Psoas muscle (tissue), 8 donors: ENCODE measurements around the gene HCRTR1. TPM values are rescaled to one million over a fixed set of nuclear protein-coding genes. Genes with fewer than 3 reads are reported as not detected.

Source experiments
- ATAC-seq, 4 donors: fragments of 200-7000 bp; cut with Tn5 transposase; one replicate each; pipeline ENCODE4 v1.9.1; 2020; ENCODE audit warnings: moderate library complexity in 3 of 4, mild to moderate bottlenecking in 2 of 4
- DNase-seq, 2 donors: peaks; one replicate each; pipeline ENCODE4 v3.0.0-alpha.2; 2020
- H3K27ac ChIP-seq: fragments of 200-600 bp; one replicate; pipeline ENCODE4 v1.8.0; 2022
- H3K27me3 ChIP-seq, 3 donors: fragments of 200-600 bp in 1 of 3; one replicate each; pipeline versions ENCODE4 v1.6.1 to v1.8.0; 2013 to 2022; ENCODE audit warnings: low read length in 2 of 3, mild to moderate bottlenecking in 2 of 3, moderate library complexity in 1 of 3; ENCODE audit not compliant: insufficient read depth in 3 of 3
- H3K36me3 ChIP-seq, 2 donors: fragments of 200-600 bp in 1 of 2; one replicate each; pipeline versions ENCODE4 v1.6.1 to v1.8.0; 2013 to 2022; ENCODE audit warnings: low read depth in 1 of 2, mild to moderate bottlenecking in 1 of 2, moderate library complexity in 1 of 2; ENCODE audit not compliant: insufficient read depth in 1 of 2
- H3K4me1 ChIP-seq: fragments of 200-600 bp; one replicate; pipeline ENCODE4 v1.8.0; 2022
- H3K4me3 ChIP-seq: fragments of 200-600 bp; one replicate; pipeline ENCODE4 v1.8.0; 2022; ENCODE audit warnings: mild to moderate bottlenecking
- H3K9me3 ChIP-seq: fragments of 200-600 bp; one replicate; pipeline ENCODE4 v1.8.0; 2022
- WGBS, 3 donors: extraction: QIAGEN DNeasy Blood & Tissue Kit; methylation state at CpG; one replicate each; pipeline versions ENCODE4 v1.1.6 to v1.1.7; 2013; 5-methylcytosine and 5-hydroxymethylcytosine counted together
- intact Hi-C, 2 donors: fragments of 100-400 bp; cut with DNase I; formaldehyde crosslinking; loops; one replicate each; pipeline versions ENCODE4 v1.11.0 to v1.14.2; 2022
- polyA plus RNA-seq, 3 donors: library from polyadenylated mRNA; stranded (reverse); fragments of 200-250 nt; gene quantifications; one replicate each; pipeline ENCODE4 v1.2.3, GENCODE V29; 2013
- total RNA-seq, 4 donors: library from RNA; stranded (reverse); fragmentation: NEBNext Ultra II Directional in 2 of 4; extraction: Animal tissue kit (Norgen Biotek cat#: 25700) in 2 of 4; gene quantifications; one replicate each; pipeline versions ENCODE4 v1.2.1 to v1.2.4, GENCODE V29; 2021 to 2023
- TF ChIP-seq, protein P1 (sequence below): fragments of 200-600 bp; IDR thresholded peaks from one replicate; pipeline ENCODE4 v1.8.0; 2022; ENCODE audit warnings: antibody characterized with exemption
- donor health status: healthy with polysubstance abuse.
- donor health status: DM: no; HTN: no; CAD: no; lungs with moderate emphysema.
- donor health status: Bipolar disorder and iron deficiency.
- donor health status: healthy.
- donor health status: DM: yes; HTN: yes; CAD: no.
- donor health status: DM: no; HTN: no; CAD: no.
- donor health status: DM: no; HTN: no; CAD: no.
- donor health status: DM: yes; HTN: yes; CAD: no.

HCRTR1 gene
- total and polyA plus RNA-seq, 7 donors = 0.12 to 1.2 (median 0.34) TPM; not detected in 1

DNA sequence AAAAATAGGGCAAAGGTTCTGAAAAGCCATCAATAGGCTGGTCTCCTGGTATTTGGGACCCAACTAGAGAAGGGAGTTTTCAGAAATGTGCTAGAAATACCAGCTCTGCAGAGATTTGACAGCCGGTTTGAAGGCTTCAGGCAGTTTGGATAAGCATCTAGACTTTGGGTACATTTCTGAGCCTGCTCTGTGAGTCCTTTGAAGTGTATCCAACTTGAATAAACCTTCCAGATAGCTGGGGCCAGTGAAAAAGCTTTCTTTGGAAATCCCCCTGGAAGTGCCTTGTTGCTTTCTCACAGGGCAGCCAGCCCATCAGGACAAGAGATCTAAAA, 33.6 kb downstream of the HCRTR1 start:
- Histone ChIP-seq H3K4me3 (no peak overlapping the region), H3K27ac (peak overlapping the region; percentile 4), H3K4me1 (no peaks in the 10 kb centered on the region), H3K36me3 (peaks cover 0 to 6% of the 10 kb centered on the region in 2 donors), H3K27me3 (no peaks in the 10 kb centered on the region), H3K9me3 (no peaks in the 10 kb centered on the region)
- intact Hi-C loops = no loop called here
- TF ChIP-seq, protein P1, sequence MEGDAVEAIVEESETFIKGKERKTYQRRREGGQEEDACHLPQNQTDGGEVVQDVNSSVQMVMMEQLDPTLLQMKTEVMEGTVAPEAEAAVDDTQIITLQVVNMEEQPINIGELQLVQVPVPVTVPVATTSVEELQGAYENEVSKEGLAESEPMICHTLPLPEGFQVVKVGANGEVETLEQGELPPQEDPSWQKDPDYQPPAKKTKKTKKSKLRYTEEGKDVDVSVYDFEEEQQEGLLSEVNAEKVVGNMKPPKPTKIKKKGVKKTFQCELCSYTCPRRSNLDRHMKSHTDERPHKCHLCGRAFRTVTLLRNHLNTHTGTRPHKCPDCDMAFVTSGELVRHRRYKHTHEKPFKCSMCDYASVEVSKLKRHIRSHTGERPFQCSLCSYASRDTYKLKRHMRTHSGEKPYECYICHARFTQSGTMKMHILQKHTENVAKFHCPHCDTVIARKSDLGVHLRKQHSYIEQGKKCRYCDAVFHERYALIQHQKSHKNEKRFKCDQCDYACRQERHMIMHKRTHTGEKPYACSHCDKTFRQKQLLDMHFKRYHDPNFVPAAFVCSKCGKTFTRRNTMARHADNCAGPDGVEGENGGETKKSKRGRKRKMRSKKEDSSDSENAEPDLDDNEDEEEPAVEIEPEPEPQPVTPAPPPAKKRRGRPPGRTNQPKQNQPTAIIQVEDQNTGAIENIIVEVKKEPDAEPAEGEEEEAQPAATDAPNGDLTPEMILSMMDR = no peak
- 44 to 67% (median 61%) methylated on average over 1 of the region's 1 CpG for WGBS, 3 donors
- ATAC-seq = no peak
- DNase-seq = no peak

DNA sequence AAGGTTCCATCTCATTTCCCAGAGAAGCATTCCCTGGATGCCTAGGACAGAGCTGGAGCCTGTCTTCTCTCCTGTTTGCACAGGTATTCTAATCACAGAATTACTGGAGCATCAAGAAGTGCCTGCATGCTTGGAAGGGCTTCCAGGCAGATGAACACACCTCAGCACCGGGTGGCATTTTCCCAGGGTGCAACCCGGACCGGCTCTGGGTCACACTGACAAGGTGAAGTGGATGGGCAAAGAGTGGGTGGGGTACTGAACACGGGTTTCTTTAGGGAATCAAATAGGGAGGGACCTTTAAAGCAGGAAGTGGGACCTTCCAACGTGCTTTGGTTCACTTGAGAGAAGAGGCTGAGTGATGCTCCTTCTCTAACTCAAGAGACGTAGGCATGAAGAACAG, 34.3 kb downstream of the HCRTR1 start:
- H3K27ac ChIP-seq = no peak overlapping the region
- 70 to 71% (median 70%) methylated on average over 6 of the region's 6 CpGs for WGBS, 3 donors

DNA sequence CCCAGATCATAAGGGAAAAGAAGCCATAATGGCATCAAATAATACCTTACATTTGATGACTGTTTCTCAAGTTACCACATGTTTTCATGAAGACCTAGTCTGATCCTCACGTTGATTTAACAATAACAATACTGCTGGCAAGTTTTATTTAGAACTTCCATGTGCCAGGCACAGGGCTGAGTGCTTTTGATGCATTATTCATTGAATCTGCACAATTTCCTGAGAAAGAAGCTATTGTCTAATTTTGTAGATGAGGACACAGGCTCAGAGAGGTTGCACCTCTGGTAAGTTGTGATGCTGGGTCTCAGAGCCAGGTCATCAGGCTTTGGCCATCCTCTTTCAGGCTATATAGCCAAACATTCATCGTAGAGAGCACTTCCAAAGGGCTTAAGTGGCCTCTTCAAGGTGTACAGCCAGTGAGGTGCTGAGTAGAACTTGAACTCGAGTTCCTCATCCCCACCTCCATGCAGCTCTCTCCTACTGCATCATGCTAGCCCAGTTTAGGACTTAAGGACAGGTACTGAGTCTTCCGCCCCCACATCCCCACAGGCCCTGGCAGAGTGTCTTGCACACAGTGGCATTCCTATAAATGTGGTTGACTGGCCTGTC, 35.5 kb downstream of the HCRTR1 start:
- H3K36me3 ChIP-seq = peaks cover 0 to 13% of the 10 kb centered on the region in 2 donors
- H3K4me3 ChIP-seq = no peak overlapping the region
- TF ChIP-seq, protein P1 = no peak
- intact Hi-C loops = no loop called here
- H3K27me3 ChIP-seq = no peaks in the 10 kb centered on the region
- ATAC-seq (no peak), DNase-seq (no peak)
- 75 to 88% (median 87%) methylated on average over 4 of the region's 4 CpGs for WGBS, 3 donors
- no peak overlapping the region for H3K27ac ChIP-seq
- H3K4me1 ChIP-seq = no peaks in the 10 kb centered on the region
- no peaks in the 10 kb centered on the region for H3K9me3 ChIP-seq

More for the DNA sequence above, 34.3 kb downstream of the HCRTR1 start:
- H3K4me1 ChIP-seq = no peaks in the 10 kb centered on the region
- no peaks in the 10 kb centered on the region for H3K27me3 ChIP-seq
- DNase-seq (no peak), ATAC-seq (no peak)
- intact Hi-C loops = no loop called here
- H3K4me3 ChIP-seq = no peak overlapping the region
- H3K36me3 ChIP-seq = peaks cover 0 to 8% of the 10 kb centered on the region in 2 donors
- H3K9me3 ChIP-seq = no peaks in the 10 kb centered on the region
- TF ChIP-seq, protein P1 = no peak

DNA sequence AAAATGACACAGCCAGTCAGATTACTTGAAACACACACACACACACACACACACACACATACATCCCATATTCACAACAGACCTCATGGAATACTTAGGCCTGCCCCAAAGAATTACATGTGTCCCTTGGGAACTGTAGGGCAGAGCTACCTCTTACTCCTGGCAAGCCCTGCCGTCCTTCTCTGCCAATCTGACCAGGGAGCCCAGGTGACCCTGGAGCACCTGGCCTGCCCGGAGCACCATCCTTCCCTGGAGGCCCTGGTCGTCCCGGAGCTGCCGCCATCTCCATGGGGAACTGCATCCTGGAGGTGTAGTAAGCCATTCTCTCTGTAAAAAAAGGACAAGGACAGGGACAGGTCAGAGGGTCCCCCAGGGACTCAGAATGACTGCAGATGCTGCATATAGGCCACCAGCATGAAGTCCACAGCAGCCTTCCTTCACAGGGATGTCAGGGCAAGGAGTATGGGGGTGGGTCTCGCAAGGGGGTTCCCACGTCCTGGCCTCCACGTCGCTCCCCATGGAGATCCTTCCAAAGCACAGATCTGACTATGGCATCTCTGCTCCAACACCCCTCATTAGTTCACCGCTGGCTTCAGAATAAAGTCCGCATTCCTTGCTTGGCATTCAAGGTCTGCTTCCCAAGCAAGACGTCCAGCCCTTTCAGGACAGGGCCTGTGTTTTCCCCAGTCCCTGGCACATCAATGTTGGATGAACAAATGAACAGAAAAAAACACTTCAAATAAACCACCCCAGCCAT, 36.4 kb downstream of the HCRTR1 start:
- Histone ChIP-seq H3K27me3 (no peaks in the 10 kb centered on the region), H3K9me3 (no peaks in the 10 kb centered on the region), H3K36me3 (peaks cover 0 to 19% of the 10 kb centered on the region in 2 donors), H3K27ac (no peak overlapping the region), H3K4me3 (no peak overlapping the region), H3K4me1 (no peaks in the 10 kb centered on the region)
- no peak for ATAC-seq
- intact Hi-C loops = no loop called here
- 88 to 89% (median 88%) methylated on average over 12 of the region's 12 CpGs for WGBS, 3 donors
- no peak for DNase-seq
- TF ChIP-seq, protein P1 = no peak
